ENCODE results near the gene ATP1B2. TPM values are rescaled to one million over a fixed set of nuclear protein-coding genes. Genes with fewer than 3 reads are reported as not detected.

The ATP1B2 gene
- total and polyA plus RNA-seq, 9 of the 15 experiments (the other 6 are each of a cell fraction or from before 2014, with no cell fraction given) = 0.23 to 6.0 (median 0.99) TPM

GRCh38 chr17:7650509-7651096 lies at the start of gene ATP1B2 (continued):
- TF ChIP-seq EGR1 (conservative IDR thresholded peaks at IDR 0.05) (peak; percentile 33; the same call in 1 of the 2 replicates), FOXK2 (conservative IDR thresholded peaks at IDR 0.05 in 1 of 2, IDR thresholded peaks at IDR 0.05 in 1 of 2; ENCODE audit: low read depth in 2 of 2) (peak; percentile 87 to 91), ZNF282 (CRISPR knock-in tag; IDR thresholded peaks at IDR 0.05) (no peak), MYC (IDR thresholded peaks at IDR 0.05; ENCODE audit: low read depth, low read length) (no peak; the same call in 1 of the 2 replicates), MYC (CRISPR knock-in tag; IDR thresholded peaks at IDR 0.05; ENCODE audit: borderline replicate concordance, low read depth) (no peak), ZNF785 (CRISPR knock-in tag; IDR thresholded peaks at IDR 0.05) (no peak), ARNT (IDR thresholded peaks at IDR 0.05) (no peak), ZNF146 (CRISPR knock-in tag; IDR thresholded peaks at IDR 0.05; ENCODE audit: unreplicated experiment) (no peak), ZNF583 (CRISPR knock-in tag; IDR thresholded peaks at IDR 0.05) (no peak), GATAD2B (IDR thresholded peaks at IDR 0.05; ENCODE audit: borderline replicate concordance) (no peak), NR1H2 (CRISPR knock-in tag; IDR thresholded peaks at IDR 0.05) (no peak), ZFP1 (CRISPR knock-in tag; IDR thresholded peaks at IDR 0.05) (no peak), SOX6 (IDR thresholded peaks at IDR 0.05) (no peak), KDM2B (CRISPR knock-in tag; IDR thresholded peaks at IDR 0.05) (no peak), PURB (CRISPR knock-in tag; IDR thresholded peaks at IDR 0.05; ENCODE audit: low read depth) (no peak), CBX5 (IDR thresholded peaks at IDR 0.05; ENCODE audit: borderline replicate concordance, low read depth) (no peak), E2F4 (CRISPR knock-in tag; IDR thresholded peaks at IDR 0.05; ENCODE audit: low read depth) (no peak), BHLHE40 (IDR thresholded peaks at IDR 0.05; ENCODE audit: low read length) (no peak), ZNF280B (CRISPR knock-in tag; IDR thresholded peaks at IDR 0.05) (no peak), ZNF655 (CRISPR knock-in tag; IDR thresholded peaks at IDR 0.05) (no peak), ZNF644 (tag; IDR thresholded peaks at IDR 0.05; ENCODE audit: low read depth) (no peak), SRSF1 (IDR thresholded peaks at IDR 0.05; ENCODE audit: low read depth, low read length) (no peak), RFX7 (CRISPR knock-in tag; IDR thresholded peaks at IDR 0.05) (no peak), TAF1 (IDR thresholded peaks at IDR 0.05; ENCODE audit: control insufficient read depth, extremely low read depth, insufficient read depth, low read length, severe bottlenecking) (peak; percentile 38), NEUROD1 (IDR thresholded peaks at IDR 0.05; ENCODE audit: borderline replicate concordance, low read depth, low read length, partially characterized antibody) (no peak), TBL1XR1 (IDR thresholded peaks at IDR 0.05; ENCODE audit: low read length in 2 of 2) (0 out of 4 replicates have a peak, but pooled peaks of 1 of the 2 experiments have one; percentile 12), GTF2B (IDR thresholded peaks at IDR 0.05; ENCODE audit: extremely low read depth, insufficient read length) (no peak)
